Right lobe of liver (tissue), 4 donors: ENCODE measurements around the gene IZUMO1.

Experiments used
- CTCF ChIP-seq, 4 donors: fragments of 200-600 bp in 3 of 4; fragments of 450-650 bp in 1 of 4; IDR thresholded peaks; one replicate each; pipeline versions ENCODE4 v1.5.1 to v1.8.0; 2016 to 2022; ENCODE audit warnings: antibody characterized with exemption in 4 of 4, mild to moderate bottlenecking in 2 of 4
- POLR2A ChIP-seq: fragments of 450-650 bp; IDR thresholded peaks from one replicate; pipeline ENCODE4 v1.6.1; 2017; ENCODE audit warnings: antibody characterized with exemption, mild to moderate bottlenecking
- donor health status: DM: no; HTN: no; CAD: no.
- donor health status: DM: no; HTN: no; CAD: no.
- donor health status: DM: no; HTN: yes; CAD: no.

- TF ChIP-seq CTCF (IDR thresholded peaks at IDR 0.05) (no peak), POLR2A (no peak)
Observed at GRCh38 chr19:48703316-48703715, 43.4 kb downstream of the IZUMO1 start.
